ENCODE measurements around the gene WNT8A. TPM values are rescaled to one million over a fixed set of nuclear protein-coding genes. Genes with fewer than 3 reads are reported as not detected.
A peak's percentile ranks its signal among the peaks of the same experiment; 100 is the strongest.

Gene WNT8A
- total RNA-seq, 3 donors from 2014 or later: not detected

DNA sequence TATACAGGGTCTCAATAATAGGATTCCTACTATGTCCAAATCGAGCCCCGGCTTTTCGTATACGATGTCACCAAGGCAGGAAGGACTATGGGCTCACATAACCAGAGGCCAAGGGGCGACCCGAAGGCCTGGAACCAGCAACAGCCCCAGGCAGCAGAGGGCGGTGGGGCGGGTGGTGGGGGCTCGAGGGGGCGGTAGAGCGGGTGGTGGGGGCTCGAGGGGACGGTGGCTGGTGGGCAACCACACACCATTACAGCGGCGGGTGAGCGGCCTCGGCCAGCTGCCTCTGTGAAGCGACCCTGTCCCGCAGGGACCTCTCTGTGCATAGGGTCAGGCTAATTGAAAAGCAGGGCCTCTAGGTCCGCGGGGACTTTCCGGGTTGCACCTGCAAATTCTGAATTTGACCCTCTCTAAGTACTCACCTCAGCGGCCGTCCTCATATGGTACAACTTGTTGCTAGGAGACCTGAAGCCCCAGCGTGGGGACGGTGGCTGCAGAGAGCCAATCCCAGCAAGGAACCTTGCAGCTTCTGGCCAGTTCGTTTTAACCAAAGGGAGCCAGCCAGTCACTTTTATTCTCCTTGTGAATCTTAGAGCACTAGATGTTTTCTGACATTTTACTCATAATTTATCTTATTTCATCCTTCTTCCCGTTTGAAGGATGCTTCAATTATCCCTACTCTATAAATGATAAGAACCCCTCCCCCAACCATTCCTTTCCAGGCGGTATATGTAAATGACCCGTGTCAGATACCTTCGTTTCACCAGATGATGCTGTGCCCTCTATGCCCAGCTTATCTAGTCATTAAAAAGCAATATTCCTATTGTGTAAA, 55.3 kb downstream of the WNT8A start, which contains the start of gene NME5:
Gene NME5, minus strand, starts transcription at position 480 of the 832 bp plus-strand sequence. CDS start 648 bp downstream, outside the sequence.
- H3K4me1 ChIP-seq (ENCODE audit: low read depth): no peaks in the 10 kb centered on the region
- DNase-seq (peak; percentile 61 to 63 (median 61)), ATAC-seq (peak; percentile 87)
- no peaks in the 10 kb centered on the region for H3K36me3 ChIP-seq (ENCODE audit: low read depth)
- no peaks in the 10 kb centered on the region for H3K9me3 ChIP-seq
- no peak within 1 kb of the TSS for H3K4me3 ChIP-seq
- TF ChIP-seq, protein P1, sequence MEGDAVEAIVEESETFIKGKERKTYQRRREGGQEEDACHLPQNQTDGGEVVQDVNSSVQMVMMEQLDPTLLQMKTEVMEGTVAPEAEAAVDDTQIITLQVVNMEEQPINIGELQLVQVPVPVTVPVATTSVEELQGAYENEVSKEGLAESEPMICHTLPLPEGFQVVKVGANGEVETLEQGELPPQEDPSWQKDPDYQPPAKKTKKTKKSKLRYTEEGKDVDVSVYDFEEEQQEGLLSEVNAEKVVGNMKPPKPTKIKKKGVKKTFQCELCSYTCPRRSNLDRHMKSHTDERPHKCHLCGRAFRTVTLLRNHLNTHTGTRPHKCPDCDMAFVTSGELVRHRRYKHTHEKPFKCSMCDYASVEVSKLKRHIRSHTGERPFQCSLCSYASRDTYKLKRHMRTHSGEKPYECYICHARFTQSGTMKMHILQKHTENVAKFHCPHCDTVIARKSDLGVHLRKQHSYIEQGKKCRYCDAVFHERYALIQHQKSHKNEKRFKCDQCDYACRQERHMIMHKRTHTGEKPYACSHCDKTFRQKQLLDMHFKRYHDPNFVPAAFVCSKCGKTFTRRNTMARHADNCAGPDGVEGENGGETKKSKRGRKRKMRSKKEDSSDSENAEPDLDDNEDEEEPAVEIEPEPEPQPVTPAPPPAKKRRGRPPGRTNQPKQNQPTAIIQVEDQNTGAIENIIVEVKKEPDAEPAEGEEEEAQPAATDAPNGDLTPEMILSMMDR (IDR thresholded peaks at IDR 0.05): no peak
- intact Hi-C loops (cut with DNase I, micrococcal nuclease): no loop called here

DNA sequence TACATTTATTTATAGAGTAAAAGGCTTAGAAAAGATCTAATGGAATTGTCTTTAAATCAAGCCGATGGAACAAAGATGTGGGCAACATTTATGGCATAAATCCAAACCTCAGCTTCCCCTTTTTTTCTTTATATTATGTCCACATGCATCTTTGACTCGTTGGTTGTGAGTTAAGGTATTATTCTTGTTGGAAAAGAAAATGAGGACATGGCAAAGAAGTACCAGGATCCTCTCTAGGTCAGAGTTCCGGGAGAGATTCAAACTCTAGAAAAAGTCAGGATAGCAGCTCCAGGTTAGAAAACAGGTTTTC, 55.9 kb downstream of the WNT8A start:
- ATAC-seq (no peak), DNase-seq (no peak)
- Histone ChIP-seq H3K4me3 (no peak overlapping the region), H3K36me3 (ENCODE audit: low read depth) (no peaks in the 10 kb centered on the region), H3K9me3 (no peaks in the 10 kb centered on the region), H3K4me1 (ENCODE audit: low read depth) (no peaks in the 10 kb centered on the region)
- TF ChIP-seq, protein P1 (IDR thresholded peaks at IDR 0.05): no peak
- intact Hi-C loops (cut with DNase I, micrococcal nuclease): no loop called here

DNA sequence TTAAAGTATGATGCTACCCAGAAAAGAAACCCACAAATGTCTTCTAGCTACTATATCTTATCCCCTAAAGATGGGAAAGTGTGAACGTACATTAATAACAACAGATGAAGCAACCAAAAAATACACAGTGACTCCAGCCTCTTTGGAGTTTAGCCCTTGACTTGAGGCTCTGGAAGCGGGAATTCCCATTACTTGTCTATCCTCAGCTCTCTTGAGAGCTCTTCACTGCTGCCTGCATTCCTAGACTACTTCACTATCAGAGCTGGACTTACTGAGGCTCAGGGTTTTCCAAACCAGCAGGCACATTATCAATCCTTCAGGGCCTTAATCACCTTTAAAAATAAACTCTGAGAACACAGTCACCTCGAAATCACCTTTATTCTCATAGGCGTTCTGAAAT, 56.4 kb downstream of the WNT8A start:
- Histone ChIP-seq H3K36me3 (ENCODE audit: low read depth) (no peaks in the 10 kb centered on the region), H3K4me1 (ENCODE audit: low read depth) (no peaks in the 10 kb centered on the region), H3K4me3 (no peak overlapping the region), H3K9me3 (no peaks in the 10 kb centered on the region)
- ATAC-seq (no peak), DNase-seq (no peak)
- TF ChIP-seq, protein P1 (IDR thresholded peaks at IDR 0.05): no peak
- intact Hi-C loops (cut with DNase I, micrococcal nuclease): no loop called here

Other genes starting within 250 kb of the WNT8A start
- 1 to 10 TPM in 2 of 3 donors, under 1 TPM in 1; 0.84 to 8.4 (median 2.0) TPM for gene MYOT, start 216.2 kb upstream of the WNT8A start, total RNA-seq
- gene PKD2L2, start 194.6 kb upstream of the WNT8A start, total RNA-seq: not detected
- 10 to 100 TPM; 25.5 to 58.4 (median 25.8) TPM for gene FAM13B, start 51.0 kb upstream of the WNT8A start, total RNA-seq
- 1 to 10 TPM in 2 of 3 donors, not detected in 1; 1.6 to 4.3 TPM for gene NME5, start 55.4 kb downstream of the WNT8A start, total RNA-seq
- 10 to 100 TPM; 42.6 to 58.5 (median 57.3) TPM for gene BRD8, start 94.6 kb downstream of the WNT8A start, total RNA-seq
- gene KIF20A, start 95.1 kb downstream of the WNT8A start, total RNA-seq: 10 to 100 TPM in 1 of 3 donors, 1 to 10 TPM in 2; 1.4 to 12.9 (median 2.8) TPM
- gene CDC23, start 129.3 kb downstream of the WNT8A start, total RNA-seq: 10 to 100 TPM; 19.3 to 22.2 (median 21.9) TPM
- gene GFRA3, start 190.6 kb downstream of the WNT8A start, total RNA-seq: 1 to 10 TPM in 2 of 3 donors, under 1 TPM in 1; 0.77 to 2.4 (median 1.1) TPM
- 1 to 10 TPM in 2 of 3 donors, under 1 TPM in 1; 0.79 to 4.1 (median 1.3) TPM for gene CDC25C, start 247.8 kb downstream of the WNT8A start, total RNA-seq

Measured in mucosa of descending colon (tissue), 3 donors.